GM18858 (cell line): Measurements from ENCODE around the gene SETD1A.
"Not testable (repeated sequence)": the region's sequence is repeated elsewhere in the genome, so short reads cannot be mapped to it uniquely, and the experiment has no call there.

ENCODE experiments used
- ATAC-seq: cut with Tn5 transposase; IDR thresholded peaks from one replicate; pipeline ENCODE4 v1.9.1; 2021; ENCODE audit not compliant: unreplicated experiment

Gene SETD1A

GRCh38 chr16:30928390-30928789, 29.2 kb upstream of the SETD1A start:
- no peak for ATAC-seq

DNA sequence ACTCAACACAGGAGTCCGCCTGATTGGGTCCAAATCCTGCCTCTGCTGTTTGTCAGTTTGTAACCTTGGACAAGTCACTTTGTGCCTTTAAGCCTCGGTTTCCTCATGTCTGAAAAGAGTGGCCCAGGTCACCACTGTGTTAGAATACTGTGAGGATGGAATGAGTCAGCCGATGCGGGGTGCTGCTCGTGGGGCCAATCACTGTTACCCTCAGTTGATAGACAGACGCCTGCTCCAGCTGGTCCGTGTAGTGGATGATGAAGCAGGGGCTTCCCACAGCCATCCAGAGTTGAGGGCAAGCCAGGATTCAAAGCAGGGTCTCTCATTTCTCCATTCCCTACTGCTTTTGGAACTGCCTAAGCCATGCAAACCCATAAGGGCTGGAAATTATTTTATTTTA, 28.4 kb upstream of the SETD1A start:
- ATAC-seq: no peak

GRCh38 chr16:30930160-30930571, 27.4 kb upstream of the SETD1A start:
- ATAC-seq: no peak

GRCh38 chr16:30931068-30931650, 26.4 kb upstream of the SETD1A start:
- ATAC-seq: no peak

DNA sequence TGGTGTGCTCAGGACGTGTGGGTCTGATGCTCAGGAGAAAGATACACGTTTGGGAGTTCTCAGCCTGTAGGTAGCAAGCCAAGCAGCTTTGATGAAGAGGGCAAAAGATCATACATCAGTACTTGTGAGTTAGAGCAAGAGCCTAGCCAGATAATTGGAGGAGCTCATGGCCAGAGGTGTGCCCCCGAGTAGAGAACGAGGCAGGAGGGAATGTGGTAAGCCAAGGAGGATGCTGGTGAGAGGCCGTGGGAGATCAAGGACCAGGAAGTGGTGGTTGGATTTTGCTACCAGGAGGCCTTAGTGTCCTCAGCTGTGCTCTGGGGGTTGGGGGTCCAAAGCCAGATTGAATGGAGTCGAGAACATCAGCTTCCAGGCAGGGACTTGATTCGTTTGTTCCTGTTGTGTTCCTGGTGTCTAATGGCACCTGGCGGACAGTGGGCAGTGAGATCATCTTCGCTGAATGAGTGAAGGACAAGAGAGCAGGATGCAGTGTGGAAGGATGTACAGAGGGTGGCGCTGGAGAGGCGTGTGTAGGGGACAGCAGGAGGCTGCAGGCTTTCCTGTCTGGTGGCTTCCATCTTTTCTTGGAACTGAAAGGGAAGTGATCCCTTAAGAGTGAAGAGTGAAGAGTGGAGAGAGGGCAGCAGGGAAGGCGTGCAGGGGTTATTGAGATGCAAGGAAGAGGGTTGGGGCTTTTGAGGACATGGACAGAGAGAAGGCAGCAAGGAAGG, 22.6 kb upstream of the SETD1A start:
- ATAC-seq: no peak

DNA sequence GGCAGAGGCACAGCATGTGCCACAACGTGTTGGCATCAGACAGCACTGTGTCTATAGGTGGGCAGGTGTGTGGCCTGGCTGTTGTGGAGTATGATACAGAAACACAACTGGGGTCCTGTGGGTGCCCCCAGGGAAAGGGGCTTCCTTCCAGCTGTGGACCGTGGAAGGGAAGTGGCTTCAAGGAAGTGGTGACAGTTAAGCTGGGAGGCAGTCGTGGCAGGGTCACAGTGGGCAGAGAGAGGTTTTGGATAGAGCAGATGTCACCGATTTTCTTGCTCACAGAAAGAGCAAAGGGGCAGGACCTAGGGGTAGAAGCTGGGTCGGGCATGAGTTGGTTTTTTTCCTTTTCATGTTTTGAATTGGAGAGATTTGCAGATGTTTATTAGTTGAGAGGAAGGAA, 19.9 kb upstream of the SETD1A start:
- no peak for ATAC-seq

DNA sequence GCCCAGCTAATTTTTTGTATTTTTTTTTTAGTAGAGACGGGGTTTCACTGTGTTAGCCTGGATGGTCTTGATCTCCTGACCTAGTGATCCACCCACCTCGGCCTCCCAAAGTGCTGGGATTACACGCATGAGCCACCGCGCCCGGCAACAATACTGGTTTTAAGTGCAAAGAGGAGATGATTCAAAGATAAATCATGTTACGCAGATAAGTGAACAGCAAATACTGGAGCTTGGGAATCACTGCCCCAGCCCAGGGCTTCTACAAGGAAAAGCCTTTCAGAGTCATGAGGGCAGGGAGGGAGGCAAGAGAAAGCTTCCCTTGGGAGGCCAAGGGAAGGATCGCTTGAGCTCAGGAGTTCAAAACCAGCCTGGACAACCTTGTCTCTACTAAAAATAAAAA, 18.0 kb upstream of the SETD1A start:
- ATAC-seq: not testable (repeated sequence)

DNA sequence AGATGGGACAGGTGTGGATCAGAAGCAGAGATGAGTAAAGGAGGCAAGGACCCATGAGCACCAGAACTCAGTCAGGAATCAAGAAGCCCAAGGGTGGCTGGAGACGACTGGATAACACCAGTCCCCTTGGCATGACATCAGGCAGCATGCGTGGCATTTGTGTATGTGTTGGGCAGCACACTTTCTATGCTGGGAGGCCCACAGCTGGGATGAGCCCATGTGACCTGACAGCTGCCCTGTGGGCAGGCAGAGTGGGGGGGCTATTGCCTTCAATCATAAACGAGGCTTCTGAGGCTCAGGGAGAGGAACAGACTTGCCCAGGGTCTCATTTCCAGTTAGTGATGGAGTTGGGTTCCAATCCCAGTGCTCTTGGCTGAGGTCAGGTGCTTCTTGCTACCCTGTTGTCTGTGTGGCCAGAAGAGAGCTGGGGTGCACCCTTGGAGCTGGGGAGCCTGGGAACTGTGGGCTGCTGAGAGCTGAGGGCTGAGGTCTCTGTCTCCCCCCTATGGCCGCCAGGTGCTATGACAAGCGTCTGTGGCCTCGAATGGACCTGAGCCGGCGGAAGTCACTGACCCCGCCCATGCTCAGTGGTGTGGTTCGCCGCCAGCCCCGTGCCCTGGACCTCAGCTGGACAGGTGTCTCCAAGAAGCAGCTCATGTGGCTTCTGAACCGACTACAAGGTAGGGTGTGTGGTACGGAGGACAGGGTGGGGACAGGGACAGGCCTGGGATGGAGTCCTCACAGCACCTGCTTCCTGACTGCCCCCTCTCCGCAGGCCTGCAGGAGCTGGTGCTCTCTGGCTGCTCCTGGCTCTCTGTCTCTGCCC, 15.7 kb upstream of the SETD1A start:
- no peak for ATAC-seq

- ATAC-seq: no peak
These were observed 15.1 kb upstream of the SETD1A start for GRCh38 chr16:30942426-30942806.

- no peak for ATAC-seq
These were observed 13.2 kb upstream of the SETD1A start for GRCh38 chr16:30944352-30944751.

- no peak for ATAC-seq
These were observed 10.6 kb upstream of the SETD1A start for GRCh38 chr16:30946671-30947540.

DNA sequence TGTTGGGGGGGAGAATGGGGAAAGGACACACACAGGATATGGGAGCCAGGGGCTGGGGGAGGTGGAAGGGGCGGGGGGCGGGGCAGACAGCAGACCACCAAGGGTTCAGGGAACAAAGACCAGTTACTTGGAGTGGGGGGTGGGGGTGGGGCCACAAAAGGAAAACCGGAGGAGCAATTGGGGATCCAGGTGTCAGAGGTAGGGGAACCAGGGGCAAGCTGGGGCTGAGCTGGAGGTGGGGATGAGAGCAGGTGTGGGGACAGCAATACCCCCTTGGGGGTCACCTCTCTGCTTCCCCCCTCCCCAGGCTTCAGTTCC, 10.1 kb upstream of the SETD1A start:
- no peak for ATAC-seq

GRCh38 chr16:30947859-30948666, 9.5 kb upstream of the SETD1A start:
- ATAC-seq: no peak

DNA sequence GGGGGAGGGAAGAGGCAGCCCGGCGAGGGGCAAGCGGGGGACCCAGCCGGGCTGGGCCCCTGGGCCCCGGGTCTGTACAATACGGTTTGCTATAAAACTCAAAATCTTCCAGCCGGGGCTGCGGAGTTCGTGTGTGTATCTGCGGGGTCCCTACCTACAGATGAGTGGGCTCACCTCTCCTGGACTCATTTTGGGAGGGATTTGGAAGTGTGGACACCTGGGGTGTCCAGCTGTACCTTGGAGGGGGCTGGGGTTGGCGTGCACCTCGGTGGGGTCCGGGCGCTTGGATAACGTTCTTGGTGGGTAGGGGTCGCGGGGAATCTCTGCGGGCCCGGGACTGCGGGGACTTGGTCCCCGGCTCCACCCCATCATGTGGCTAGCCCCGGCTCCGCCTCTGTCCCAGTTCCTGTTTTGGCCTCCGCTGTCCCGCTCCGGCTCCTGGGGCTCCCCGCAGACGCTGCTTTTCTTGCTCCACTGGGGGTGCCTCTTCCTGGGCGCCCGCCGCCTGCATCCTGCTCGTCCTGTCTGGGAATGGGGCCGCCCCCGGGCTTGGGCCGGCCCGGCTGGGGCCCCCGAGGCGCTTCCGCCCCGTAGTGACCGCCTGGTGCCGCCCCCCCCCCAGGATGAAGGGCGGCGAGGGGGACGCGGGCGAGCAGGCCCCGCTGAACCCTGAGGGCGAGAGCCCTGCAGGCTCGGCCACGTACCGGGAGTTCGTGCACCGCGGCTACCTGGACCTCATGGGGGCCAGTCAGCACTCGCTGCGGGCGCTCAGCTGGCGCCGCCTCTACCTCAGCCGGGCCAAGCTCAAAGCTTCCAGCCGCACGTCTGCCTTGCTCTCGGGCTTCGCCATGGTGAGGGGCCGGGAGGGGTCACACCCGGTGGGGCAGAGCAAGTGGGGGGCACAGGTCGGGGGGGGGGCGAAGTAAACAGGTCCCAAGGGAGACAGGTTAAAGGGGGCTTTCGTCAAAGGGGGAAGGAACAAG, 8.6 kb upstream of the SETD1A start, which contains the start of gene ORAI3:
ORAI3 (plus strand) TSS at position 402 of the 983 bp plus-strand sequence; CDS start at position 624, 222 bp downstream.
- peak; percentile 51 for ATAC-seq

GRCh38 chr16:30949650-30950515, 7.7 kb upstream of the SETD1A start:
- peak; percentile 37 for ATAC-seq

GRCh38 chr16:30950516-30951065, 7.0 kb upstream of the SETD1A start:
- ATAC-seq: no peak

GRCh38 chr16:30951193-30951592, 6.4 kb upstream of the SETD1A start:
- no peak for ATAC-seq

GRCh38 chr16:30951750-30952149, 5.8 kb upstream of the SETD1A start:
- ATAC-seq: no peak
